Astrocyte (in vitro differentiated cells and primary cell): ENCODE data around the gene NPHS2.

Source experiments
- CTCF ChIP-seq: IDR thresholded peaks from 2 replicates; pipeline ENCODE4 v1.5.1; 2011; ENCODE audit warnings: low read depth, mild to moderate bottlenecking, inconsistent platforms, low read length, moderate library complexity; ENCODE audit not compliant: insufficient read depth
- EZH2 ChIP-seq: IDR thresholded peaks from 2 replicates; pipeline ENCODE4 v1.6.1; 2012; ENCODE audit warnings: mild to moderate bottlenecking, low read length, inconsistent platforms; ENCODE audit not compliant: insufficient read depth

GRCh38 chr1:179547021-179547535 lies 28.7 kb downstream of the NPHS2 start:
- no peak for TF ChIP-seq CTCF
- no peak for TF ChIP-seq EZH2
